GM12878 (cell line): ENCODE results near the gene TXNRD3. TPM values are rescaled to one million over a fixed set of nuclear protein-coding genes. Genes with fewer than 3 reads are reported as not detected.

Experiments used
- ATAC-seq: fragments of 200-7000 bp; cut with Tn5 transposase; 3 replicates; pipeline ENCODE4 v1.9.1; 2020; ENCODE audit warnings: mild to moderate bottlenecking, moderate library complexity
- BruUV-seq: library from RNA; stranded (reverse); fragments of 400-500 nt; replicated peaks from 2 replicates; lab custom pipeline; 2021; lab: Mats Ljungman, UMichigan
- CTCF ChIA-PET: fragments of 300-600 bp; sonication (Branson Sonifier 250); formaldehyde crosslinking; extraction: SDS; loops from one replicate; lab custom pipeline; 2021; ENCODE audit warnings: inconsistent platforms; lab: Yijun Ruan, JAX
- POLR2A ChIA-PET: fragments of 350-600 bp; formaldehyde crosslinking; extraction: SDS; loops from one replicate; lab custom pipeline; 2021; ENCODE audit warnings: inconsistent platforms; lab: Charles Lee
- RAD21 ChIA-PET: fragments of 300-600 bp; sonication (Branson Sonifier 250); formaldehyde crosslinking; loops from one replicate; lab custom pipeline; 2023; ENCODE audit warnings: antibody characterized with exemption; ENCODE audit not compliant: unreplicated experiment; lab: Charles Lee
- SMC1A ChIA-PET: fragments of 300-600 bp; sonication (Branson Sonifier 250); formaldehyde crosslinking; loops from one replicate; lab custom pipeline; 2023; ENCODE audit not compliant: unreplicated experiment, uncharacterized antibody; lab: Charles Lee
- DNase-seq: peaks from one replicate; pipeline ENCODE4 v3.0.0-alpha.2; 2011; ENCODE audit warnings: low read depth, low spot score
- FAIRE-seq: peaks from 3 replicates; lab custom pipeline; 2011; peaks lifted over from hg19 to GRCh38; lab: Jason Lieb, UNC
- H2AFZ ChIP-seq: 2 replicates; pipeline ENCODE4 v1.6.0; 2011; ENCODE audit warnings: low read depth, low read length, control low read depth; ENCODE audit not compliant: control insufficient read depth
- H3K27ac ChIP-seq: 2 replicates; pipeline ENCODE4 v1.5.1; 2011; ENCODE audit warnings: control low read depth; ENCODE audit not compliant: control insufficient read depth, insufficient read depth
- H3K27me3 ChIP-seq, 2 experiments: replicated peaks in 1 of 2; 2 replicates each; pipeline versions ENCODE4 v1.6.0 to v1.6.1; 2011; ENCODE audit warnings: low read length in 1 of 2; ENCODE audit not compliant: control insufficient read depth in 2 of 2, insufficient read depth in 2 of 2
- H3K36me3 ChIP-seq, 2 experiments: 2 replicates each; pipeline ENCODE4 v1.5.1; 2011; ENCODE audit warnings: low read length in 1 of 2; ENCODE audit not compliant: control insufficient read depth in 2 of 2, insufficient read depth in 2 of 2
- H3K4me1 ChIP-seq: 2 replicates; pipeline ENCODE4 v1.6.1; 2011; ENCODE audit warnings: mild to moderate bottlenecking, low read length, moderate library complexity, mixed read lengths; ENCODE audit not compliant: control insufficient read depth, insufficient read depth
- H3K4me2 ChIP-seq: 2 replicates; pipeline ENCODE4 v1.6.0; 2011; ENCODE audit warnings: control low read depth; ENCODE audit not compliant: control insufficient read depth, insufficient read depth
- H3K4me3 ChIP-seq: fragments of 200-600 bp; sonication (generic); 2 replicates; pipeline ENCODE4 v1.5.1; 2016
- H3K79me2 ChIP-seq: 2 replicates; pipeline ENCODE4 v1.6.0; 2011; ENCODE audit warnings: low read length; ENCODE audit not compliant: control insufficient read depth, insufficient read depth
- H3K9ac ChIP-seq: 2 replicates; pipeline ENCODE4 v1.8.0; 2011; ENCODE audit warnings: low read length, control low read depth, mixed read lengths; ENCODE audit not compliant: control insufficient read depth, insufficient read depth
- H3K9me3 ChIP-seq: replicated peaks from 3 replicates; pipeline ENCODE4 v1.5.1; 2011; ENCODE audit warnings: mild to moderate bottlenecking, low read length; ENCODE audit not compliant: control insufficient read depth, insufficient read depth
- H4K20me1 ChIP-seq: 2 replicates; pipeline ENCODE4 v1.6.0; 2011; ENCODE audit not compliant: control insufficient read depth, insufficient read depth
- CHD1 ChIP-seq: IDR thresholded peaks from 2 replicates; pipeline ENCODE4 v1.6.1; 2012; ENCODE audit warnings: low read depth, low read length, improper control_type of control experiment
- CTCF ChIP-seq, 3 experiments: IDR thresholded peaks in 2 of 3; conservative IDR thresholded peaks in 1 of 3; 2 replicates each; pipeline ENCODE4 v1.5.1; 2011; ENCODE audit warnings: low read depth in 3 of 3, low read length in 3 of 3, mild to moderate bottlenecking in 3 of 3, control low read depth in 2 of 3, moderate library complexity in 2 of 3, inconsistent platforms in 1 of 3, mixed read lengths in 1 of 3; ENCODE audit not compliant: control insufficient read depth in 2 of 3, insufficient read depth in 1 of 3; ENCODE audit errors: extremely low read depth in 1 of 3
- ETV6 ChIP-seq, 2 experiments: fragments of 450-650 bp in 1 of 2; IDR thresholded peaks in 1 of 2; conservative IDR thresholded peaks in 1 of 2; 2 replicates each; pipeline ENCODE4 v1.6.1; 2014; ENCODE audit warnings: antibody characterized with exemption in 1 of 2, borderline replicate concordance in 1 of 2, low read depth in 1 of 2, mild to moderate bottlenecking in 1 of 2, moderate library complexity in 1 of 2
- JUND ChIP-seq: IDR thresholded peaks from 2 replicates; pipeline ENCODE4 v1.6.1; 2012; ENCODE audit warnings: low read depth, mild to moderate bottlenecking, low read length, improper control_type of control experiment, moderate library complexity
- NFYB ChIP-seq: IDR thresholded peaks from 2 replicates; pipeline ENCODE4 v1.6.1; 2011; ENCODE audit warnings: low read depth, mild to moderate bottlenecking, low read length, improper control_type of control experiment, moderate library complexity; ENCODE audit not compliant: insufficient read depth
- NR2C2 ChIP-seq: IDR thresholded peaks from 2 replicates; pipeline ENCODE4 v1.6.1; 2011; ENCODE audit warnings: borderline replicate concordance, low read depth; ENCODE audit not compliant: control insufficient read depth, insufficient read length
- PAX8 ChIP-seq: fragments of 450-650 bp; IDR thresholded peaks from 2 replicates; pipeline ENCODE4 v1.6.1; 2017; ENCODE audit warnings: mild to moderate bottlenecking, moderate library complexity
- POU2F2 ChIP-seq: IDR thresholded peaks from 3 replicates; pipeline ENCODE4 v1.6.1; 2011; ENCODE audit warnings: low read depth, mild to moderate bottlenecking, low read length, borderline replicate concordance
- RUNX3 ChIP-seq: IDR thresholded peaks from 2 replicates; pipeline ENCODE4 v1.6.1; 2012; ENCODE audit warnings: low read length, inconsistent platforms
- SRF ChIP-seq, 2 experiments: IDR thresholded peaks; 2 replicates each; pipeline ENCODE4 v1.6.1; 2011; ENCODE audit warnings: low read depth in 2 of 2, low read length in 2 of 2, mild to moderate bottlenecking in 1 of 2, moderate library complexity in 1 of 2
- TCF3 ChIP-seq: IDR thresholded peaks from 2 replicates; pipeline ENCODE4 v1.6.1; 2012; ENCODE audit warnings: low read depth, mild to moderate bottlenecking, low read length, borderline replicate concordance; ENCODE audit not compliant: insufficient read depth
- WGBS: methylation state at CpG from one replicate; pipeline ENCODE4 v1.1.6; 2016; ENCODE audit warnings: low lambda C conversion rate; ENCODE audit not compliant: insufficient replicate concordance, insufficient coverage; ENCODE audit errors: missing lambda C conversion rate; 5-methylcytosine and 5-hydroxymethylcytosine counted together
- in situ Hi-C: fragments of 300-500 bp; cut with MboI; formaldehyde crosslinking; loops from 9 replicates; pipeline ENCODE4 v1.14.3; 2018; ENCODE audit warnings: mixed read lengths
- intact Hi-C: fragments of 100-400 bp; cut with micrococcal nuclease; formaldehyde crosslinking; loops from one replicate; pipeline ENCODE4 v1.14.2; 2022; ENCODE audit not compliant: unreplicated experiment
- polyA plus RNA-seq, 11 experiments: library from polyadenylated mRNA; depleted of rRNA in 4 of 11; unstranded in 6 of 11; stranded (reverse) in 5 of 11; fragments of >200 nt; fragmentation: Nextera tagmentation in 4 of 11; fragmentation: Illumina TruSeq in 1 of 11; extraction: Ambion mirVana in 4 of 11; extraction: Trizol in 1 of 11; gene quantifications; 1 replicate in 1 of 11; 2 replicates in 10 of 11; pipeline versions ENCODE4 v1.2.1 to v1.2.3, GENCODE V29; 2011 to 2016; ENCODE audit warnings: inconsistent platforms in 2 of 11, missing spikeins in 2 of 11, low read depth in 1 of 11
- total RNA-seq, 4 experiments: library from RNA; depleted of rRNA in 3 of 4; stranded (reverse); fragments of >200 nt in 3 of 4; fragmentation: Illumina TruSeq in 1 of 4; extraction: Trizol in 1 of 4; gene quantifications; 2 replicates each; pipeline versions ENCODE4 v1.2.1 to v1.2.3, GENCODE V29; 2013 to 2021
- TF ChIP-seq, protein P1 (sequence below): fragments of 450-650 bp; IDR thresholded peaks from 2 replicates; pipeline ENCODE4 v1.6.1; 2017; ENCODE audit warnings: low read depth, mild to moderate bottlenecking, moderate library complexity
- TF ChIP-seq, protein P2 (sequence below): IDR thresholded peaks from 2 replicates; pipeline ENCODE4 v1.6.1; 2011; ENCODE audit warnings: mild to moderate bottlenecking, low read depth, low read length, moderate library complexity; ENCODE audit not compliant: insufficient replicate concordance
- TF ChIP-seq, protein P3 (sequence below): IDR thresholded peaks from 2 replicates; pipeline ENCODE4 v1.6.1; 2012; ENCODE audit warnings: low read depth, low read length, improper control_type of control experiment

TXNRD3 gene
- total and polyA plus RNA-seq, 10 of the 15 experiments (the other 5 are each of a cell fraction or from before 2014, with no cell fraction given): not detected

- intact Hi-C loops: no loop called here
- ChIA-PET SMC1A (no interaction called here), CTCF (no interaction called here), RAD21 (no interaction called here), POLR2A (no interaction called here)
- H3K27ac ChIP-seq: no peak overlapping the region
- ATAC-seq (no peak), DNase-seq (no peak), FAIRE-seq (no peak)
- no TSS peak for BruUV-seq
- H3K4me3 ChIP-seq: no peak overlapping the region
- H2AFZ ChIP-seq: no peak overlapping the region
- no peaks in the 10 kb centered on the region for H3K4me1 ChIP-seq
- H3K4me2 ChIP-seq: no peak overlapping the region
- no peak overlapping the region for H3K9ac ChIP-seq
- H3K36me3 ChIP-seq: no peaks in the 10 kb centered on the region
- 25% methylated on average over 2 of the region's 2 CpGs for WGBS
- H4K20me1 ChIP-seq: no peaks in the 10 kb centered on the region
- in situ Hi-C loops: no loop called here
- peaks cover 2 to 4% of the 10 kb centered on the region in 2 experiments; a peak in 2 of 4 replicates for H3K27me3 ChIP-seq
- no peaks in the 10 kb centered on the region for H3K79me2 ChIP-seq
- no peaks in the 10 kb centered on the region for H3K9me3 ChIP-seq
- TF ChIP-seq JUND: no peak
- TF ChIP-seq NFYB: no peak
- TF ChIP-seq, protein P1, sequence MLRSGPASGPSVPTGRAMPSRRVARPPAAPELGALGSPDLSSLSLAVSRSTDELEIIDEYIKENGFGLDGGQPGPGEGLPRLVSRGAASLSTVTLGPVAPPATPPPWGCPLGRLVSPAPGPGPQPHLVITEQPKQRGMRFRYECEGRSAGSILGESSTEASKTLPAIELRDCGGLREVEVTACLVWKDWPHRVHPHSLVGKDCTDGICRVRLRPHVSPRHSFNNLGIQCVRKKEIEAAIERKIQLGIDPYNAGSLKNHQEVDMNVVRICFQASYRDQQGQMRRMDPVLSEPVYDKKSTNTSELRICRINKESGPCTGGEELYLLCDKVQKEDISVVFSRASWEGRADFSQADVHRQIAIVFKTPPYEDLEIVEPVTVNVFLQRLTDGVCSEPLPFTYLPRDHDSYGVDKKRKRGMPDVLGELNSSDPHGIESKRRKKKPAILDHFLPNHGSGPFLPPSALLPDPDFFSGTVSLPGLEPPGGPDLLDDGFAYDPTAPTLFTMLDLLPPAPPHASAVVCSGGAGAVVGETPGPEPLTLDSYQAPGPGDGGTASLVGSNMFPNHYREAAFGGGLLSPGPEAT: no peak
- no peak for TF ChIP-seq PAX8
- no peak for TF ChIP-seq POU2F2
- TF ChIP-seq, protein P2, sequence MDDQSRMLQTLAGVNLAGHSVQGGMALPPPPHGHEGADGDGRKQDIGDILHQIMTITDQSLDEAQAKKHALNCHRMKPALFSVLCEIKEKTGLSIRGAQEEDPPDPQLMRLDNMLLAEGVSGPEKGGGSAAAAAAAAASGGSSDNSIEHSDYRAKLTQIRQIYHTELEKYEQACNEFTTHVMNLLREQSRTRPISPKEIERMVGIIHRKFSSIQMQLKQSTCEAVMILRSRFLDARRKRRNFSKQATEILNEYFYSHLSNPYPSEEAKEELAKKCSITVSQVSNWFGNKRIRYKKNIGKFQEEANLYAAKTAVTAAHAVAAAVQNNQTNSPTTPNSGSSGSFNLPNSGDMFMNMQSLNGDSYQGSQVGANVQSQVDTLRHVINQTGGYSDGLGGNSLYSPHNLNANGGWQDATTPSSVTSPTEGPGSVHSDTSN: no peak
- no peak for TF ChIP-seq TCF3
- no peak for TF ChIP-seq CTCF (IDR thresholded peaks at IDR 0.05 in 2 of 3, conservative IDR thresholded peaks at IDR 0.05 in 1 of 3; ENCODE audit: control insufficient read depth in 2 of 3, extremely low read depth in 1 of 3, insufficient read depth in 1 of 3, low read depth in 3 of 3, low read length in 3 of 3)
- TF ChIP-seq ETV6 (conservative IDR thresholded peaks at IDR 0.05 in 1 of 2, IDR thresholded peaks at IDR 0.05 in 1 of 2; ENCODE audit: borderline replicate concordance in 1 of 2, low read depth in 1 of 2): no peak
- no peak for TF ChIP-seq CHD1
- no peak for TF ChIP-seq NR2C2
- no peak for TF ChIP-seq SRF (IDR thresholded peaks at IDR 0.05; ENCODE audit: low read depth in 2 of 2, low read length in 2 of 2)
- TF ChIP-seq, protein P3, sequence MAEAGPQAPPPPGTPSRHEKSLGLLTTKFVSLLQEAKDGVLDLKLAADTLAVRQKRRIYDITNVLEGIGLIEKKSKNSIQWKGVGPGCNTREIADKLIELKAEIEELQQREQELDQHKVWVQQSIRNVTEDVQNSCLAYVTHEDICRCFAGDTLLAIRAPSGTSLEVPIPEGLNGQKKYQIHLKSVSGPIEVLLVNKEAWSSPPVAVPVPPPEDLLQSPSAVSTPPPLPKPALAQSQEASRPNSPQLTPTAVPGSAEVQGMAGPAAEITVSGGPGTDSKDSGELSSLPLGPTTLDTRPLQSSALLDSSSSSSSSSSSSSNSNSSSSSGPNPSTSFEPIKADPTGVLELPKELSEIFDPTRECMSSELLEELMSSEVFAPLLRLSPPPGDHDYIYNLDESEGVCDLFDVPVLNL: no peak
- TF ChIP-seq RUNX3: no peak
Measured at GRCh38 chr3:126577261-126577660, 77.7 kb downstream of the TXNRD3 start.
